Uterus (tissue), 2 donors: ENCODE results near the gene UNC45B.

Source experiments
- CTCF ChIP-seq, 4 experiments: fragments of 200-600 bp in 2 of 4; fragments of 450-650 bp in 2 of 4; sonication (generic) in 2 of 4; IDR thresholded peaks; one replicate each; pipeline ENCODE4 v1.5.1; 2016 to 2019; ENCODE audit warnings: antibody characterized with exemption in 4 of 4, mild to moderate bottlenecking in 2 of 4, moderate library complexity in 1 of 4
- POLR2A ChIP-seq, 2 donors: fragments of 450-650 bp; IDR thresholded peaks; one replicate each; pipeline ENCODE4 v1.6.1; 2016; ENCODE audit warnings: antibody characterized with exemption in 2 of 2, mild to moderate bottlenecking in 1 of 2, moderate library complexity in 1 of 2

GRCh38 chr17:35176897-35177296 is 29.3 kb downstream of the UNC45B start:
- no peak for TF ChIP-seq CTCF (IDR thresholded peaks at IDR 0.05)
- TF ChIP-seq POLR2A (IDR thresholded peaks at IDR 0.05) = no peak
